Effector memory CD8-positive, alpha-beta T cell (primary cell): ENCODE results near the gene MRPS12.

ENCODE experiments used
- ATAC-seq: fragments of 150-1000 bp; cut with Tn5 transposase; replicated peaks from 2 replicates; pipeline ENCODE4 v1.10.0; 2021; ENCODE audit warnings: mild to moderate bottlenecking, moderate library complexity
- DNase-seq, 3 experiments: peaks; one replicate each; pipeline ENCODE4 v3.0.0; 2021
- H3K27ac Mint-ChIP-seq, 2 donors: one replicate each; pipeline ENCODE4 v1.8.0; 2022; ENCODE audit warnings: mild to moderate bottlenecking in 2 of 2, mixed read lengths in 2 of 2, moderate library complexity in 2 of 2
- H3K27me3 Mint-ChIP-seq, 2 donors: one replicate each; pipeline ENCODE4 v1.8.0; 2022; ENCODE audit warnings: mixed read lengths in 2 of 2
- H3K36me3 Mint-ChIP-seq: one replicate; pipeline ENCODE4 v1.8.0; 2022; ENCODE audit warnings: mild to moderate bottlenecking, moderate library complexity, mixed read lengths; ENCODE audit not compliant: insufficient read depth
- H3K4me1 Mint-ChIP-seq, 2 donors: one replicate each; pipeline ENCODE4 v1.8.0; 2022; ENCODE audit warnings: low read depth in 2 of 2, mixed read lengths in 2 of 2
- H3K4me3 Mint-ChIP-seq, 2 donors: one replicate each; pipeline ENCODE4 v1.8.0; 2022; ENCODE audit warnings: mild to moderate bottlenecking in 2 of 2, mixed read lengths in 2 of 2, moderate library complexity in 2 of 2
- H3K9me3 Mint-ChIP-seq, 2 donors: one replicate each; pipeline ENCODE4 v1.8.0; 2022; ENCODE audit warnings: mixed read lengths in 2 of 2

MRPS12 gene

GRCh38 chr19:38917516-38917915 is 13.2 kb upstream of the MRPS12 start:
- ATAC-seq (no peak), DNase-seq (no peak)
- Mint-ChIP-seq H3K27ac (no peak overlapping the region), H3K36me3 (no peaks in the 10 kb centered on the region), H3K4me3 (no peak overlapping the region), H3K4me1 (peaks cover 0 to 3% of the 10 kb centered on the region in 2 donors), H3K9me3 (no peaks in the 10 kb centered on the region), H3K27me3 (no peaks in the 10 kb centered on the region)

- H3K4me3 Mint-ChIP-seq: no peak overlapping the region
- H3K27ac Mint-ChIP-seq: no peak overlapping the region
- peaks cover 4% of the 10 kb centered on the region for H3K36me3 Mint-ChIP-seq
- H3K27me3 Mint-ChIP-seq: no peaks in the 10 kb centered on the region
- DNase-seq: no peak
- no peak for ATAC-seq
- peaks cover 0 to 3% of the 10 kb centered on the region in 2 donors for H3K4me1 Mint-ChIP-seq
- H3K9me3 Mint-ChIP-seq: no peaks in the 10 kb centered on the region
These were observed 12.7 kb upstream of the MRPS12 start for GRCh38 chr19:38917921-38918491.

- no peak overlapping the region for H3K27ac Mint-ChIP-seq
- peaks cover 0 to 3% of the 10 kb centered on the region in 2 donors for H3K4me1 Mint-ChIP-seq
- H3K27me3 Mint-ChIP-seq: no peaks in the 10 kb centered on the region
- no peak for ATAC-seq
- no peak overlapping the region for H3K4me3 Mint-ChIP-seq
- no peaks in the 10 kb centered on the region for H3K9me3 Mint-ChIP-seq
- no peak for DNase-seq
- peaks cover 7% of the 10 kb centered on the region for H3K36me3 Mint-ChIP-seq
These were observed 12.2 kb upstream of the MRPS12 start for GRCh38 chr19:38918526-38918925.

GRCh38 chr19:38919837-38920601 is 10.7 kb upstream of the MRPS12 start:
- no peaks in the 10 kb centered on the region for H3K9me3 Mint-ChIP-seq

GRCh38 chr19:38920602-38921419 is 9.9 kb upstream of the MRPS12 start:
- no peak overlapping the region for H3K4me3 Mint-ChIP-seq
- ATAC-seq: no peak
- H3K27ac Mint-ChIP-seq: no peak overlapping the region
- H3K36me3 Mint-ChIP-seq: peaks cover 7% of the 10 kb centered on the region
- H3K9me3 Mint-ChIP-seq: no peaks in the 10 kb centered on the region
- peaks cover 10 to 14% of the 10 kb centered on the region in 2 donors for H3K4me1 Mint-ChIP-seq
- no peaks in the 10 kb centered on the region for H3K27me3 Mint-ChIP-seq
- no peak for DNase-seq

More at GRCh38 chr19:38919837-38920601, 10.7 kb upstream of the MRPS12 start:
- Mint-ChIP-seq H3K27ac (no peak overlapping the region), H3K4me3 (no peak overlapping the region), H3K36me3 (peaks cover 7% of the 10 kb centered on the region), H3K27me3 (no peaks in the 10 kb centered on the region), H3K4me1 (peaks cover 5 to 10% of the 10 kb centered on the region in 2 donors)
- DNase-seq (no peak), ATAC-seq (no peak)

- Mint-ChIP-seq H3K4me1 (peaks cover 17 to 18% of the 10 kb centered on the region in 2 donors), H3K9me3 (no peaks in the 10 kb centered on the region), H3K27me3 (no peaks in the 10 kb centered on the region), H3K27ac (peak overlapping the region in 1 of 2 donors; percentile 14), H3K36me3 (peaks cover 10% of the 10 kb centered on the region), H3K4me3 (no peak overlapping the region)
- DNase-seq (no peak), ATAC-seq (no peak)
These were observed 9.1 kb upstream of the MRPS12 start for GRCh38 chr19:38921420-38922274.

GRCh38 chr19:38922482-38922881 is 8.3 kb upstream of the MRPS12 start:
- ATAC-seq (no peak), DNase-seq (no peak)
- H3K27ac Mint-ChIP-seq: peak overlapping the region in 1 of 2 donors; percentile 14
- H3K4me3 Mint-ChIP-seq: no peak overlapping the region
- peaks cover 10% of the 10 kb centered on the region for H3K36me3 Mint-ChIP-seq
- no peaks in the 10 kb centered on the region for H3K9me3 Mint-ChIP-seq
- H3K27me3 Mint-ChIP-seq: no peaks in the 10 kb centered on the region
- H3K4me1 Mint-ChIP-seq: peaks cover 17 to 18% of the 10 kb centered on the region in 2 donors

- DNase-seq: peak; percentile 48 to 63 (median 52)
- Mint-ChIP-seq H3K36me3 (peaks cover 12% of the 10 kb centered on the region), H3K9me3 (no peaks in the 10 kb centered on the region), H3K4me3 (peak overlapping the region; percentile 8 to 42), H3K27ac (peak overlapping the region; percentile 82 to 92), H3K4me1 (peaks cover 30 to 33% of the 10 kb centered on the region in 2 donors), H3K27me3 (no peaks in the 10 kb centered on the region)
- ATAC-seq: peak; percentile 88
These were observed 6.4 kb upstream of the MRPS12 start for GRCh38 chr19:38924388-38924787.

- ATAC-seq (peak; percentile 11), DNase-seq (no peak)
- H3K4me3 Mint-ChIP-seq: peak overlapping the region; percentile 96 to 98
- H3K9me3 Mint-ChIP-seq: no peaks in the 10 kb centered on the region
- H3K36me3 Mint-ChIP-seq: peaks cover 26% of the 10 kb centered on the region
- H3K27me3 Mint-ChIP-seq: no peaks in the 10 kb centered on the region
- H3K27ac Mint-ChIP-seq: peak overlapping the region; percentile 55 to 81
- H3K4me1 Mint-ChIP-seq: peaks cover 54 to 57% of the 10 kb centered on the region in 2 donors
These were observed 2.2 kb upstream of the MRPS12 start for GRCh38 chr19:38928391-38929001.

GRCh38 chr19:38929929-38930775 is 592 bp upstream of the MRPS12 start, which contains the start of gene SARS2:
Gene SARS2 (minus strand): TSS chr19:38930763. CDS start chr19:38930736, 27 bp downstream.
- peaks cover 46 to 52% of the 10 kb centered on the region in 2 donors for H3K4me1 Mint-ChIP-seq
- H3K36me3 Mint-ChIP-seq: peaks cover 31% of the 10 kb centered on the region
- peak within 1 kb of the TSS; percentile 98 to 99 for H3K27ac Mint-ChIP-seq
- peak within 1 kb of the TSS; percentile 96 to 98 for H3K4me3 Mint-ChIP-seq
- ATAC-seq (peak; percentile 53), DNase-seq (peak; percentile 88 to 98 (median 93))
- H3K9me3 Mint-ChIP-seq: no peaks in the 10 kb centered on the region
- H3K27me3 Mint-ChIP-seq: no peaks in the 10 kb centered on the region

GRCh38 chr19:38931521-38931793 is 713 bp downstream of the MRPS12 start:
- Mint-ChIP-seq H3K4me1 (peaks cover 39 to 43% of the 10 kb centered on the region in 2 donors), H3K27me3 (no peaks in the 10 kb centered on the region), H3K36me3 (peaks cover 29% of the 10 kb centered on the region), H3K4me3 (peak overlapping the region; percentile 96 to 98), H3K9me3 (no peaks in the 10 kb centered on the region), H3K27ac (peak overlapping the region; percentile 98 to 99)
- ATAC-seq (no peak), DNase-seq (no peak)
